ENCODE measurements around the gene RIPPLY3. TPM values are rescaled to one million over a fixed set of nuclear protein-coding genes. Genes with fewer than 3 reads are reported as not detected.
A peak's percentile ranks its signal among the peaks of the same experiment; 100 is the strongest.

RIPPLY3 gene, protein sequence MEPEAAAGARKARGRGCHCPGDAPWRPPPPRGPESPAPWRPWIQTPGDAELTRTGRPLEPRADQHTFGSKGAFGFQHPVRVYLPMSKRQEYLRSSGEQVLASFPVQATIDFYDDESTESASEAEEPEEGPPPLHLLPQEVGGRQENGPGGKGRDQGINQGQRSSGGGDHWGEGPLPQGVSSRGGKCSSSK
- total RNA-seq (2014; rRNA removed; shearing (Covaris generic)) = not detected in 2 replicates

DNA sequence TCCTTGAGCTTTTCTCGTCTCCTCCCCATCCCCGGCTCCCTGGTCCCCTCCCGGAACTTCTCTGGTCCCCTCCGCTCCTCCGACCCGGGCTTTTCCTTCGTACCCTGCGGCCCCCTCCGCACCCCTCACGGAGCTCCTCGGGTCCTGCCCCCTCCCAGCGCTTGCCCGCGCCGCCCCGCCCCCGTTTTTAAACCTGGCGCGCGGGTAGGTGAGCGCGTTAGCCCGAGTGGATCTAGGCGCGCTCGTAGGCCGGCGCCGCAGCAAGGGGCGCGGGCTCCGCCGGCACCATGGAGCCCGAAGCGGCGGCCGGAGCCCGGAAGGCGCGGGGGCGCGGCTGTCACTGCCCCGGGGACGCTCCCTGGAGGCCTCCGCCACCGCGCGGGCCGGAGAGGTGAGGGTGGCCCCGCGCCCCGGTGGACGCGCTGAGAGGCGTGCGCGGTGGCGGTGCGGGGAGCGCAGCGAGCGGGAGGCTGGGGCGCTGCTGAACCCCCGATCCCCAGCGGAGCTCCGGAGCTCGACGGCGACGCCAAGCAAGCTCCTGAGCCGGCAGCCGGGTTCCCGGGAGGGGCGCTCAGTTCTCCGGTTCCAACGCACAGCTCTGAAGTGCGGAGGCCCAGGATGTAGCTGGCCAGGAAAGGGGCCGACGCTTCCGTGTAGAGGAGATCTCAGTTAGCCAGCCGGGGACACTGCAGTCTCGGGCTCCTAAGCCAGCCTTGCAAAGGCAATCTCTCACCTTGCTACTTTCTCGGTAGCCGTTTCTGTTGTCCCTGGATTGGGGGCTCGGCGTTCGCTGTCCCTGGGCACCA is at the start of gene RIPPLY3:
Gene RIPPLY3, plus strand, starts transcription at position 217 of the 806 bp plus-strand sequence. Its CDS starts 71 bp downstream, at position 288.
- DNase-seq (ENCODE audit: low spot score) = no peak

DNA sequence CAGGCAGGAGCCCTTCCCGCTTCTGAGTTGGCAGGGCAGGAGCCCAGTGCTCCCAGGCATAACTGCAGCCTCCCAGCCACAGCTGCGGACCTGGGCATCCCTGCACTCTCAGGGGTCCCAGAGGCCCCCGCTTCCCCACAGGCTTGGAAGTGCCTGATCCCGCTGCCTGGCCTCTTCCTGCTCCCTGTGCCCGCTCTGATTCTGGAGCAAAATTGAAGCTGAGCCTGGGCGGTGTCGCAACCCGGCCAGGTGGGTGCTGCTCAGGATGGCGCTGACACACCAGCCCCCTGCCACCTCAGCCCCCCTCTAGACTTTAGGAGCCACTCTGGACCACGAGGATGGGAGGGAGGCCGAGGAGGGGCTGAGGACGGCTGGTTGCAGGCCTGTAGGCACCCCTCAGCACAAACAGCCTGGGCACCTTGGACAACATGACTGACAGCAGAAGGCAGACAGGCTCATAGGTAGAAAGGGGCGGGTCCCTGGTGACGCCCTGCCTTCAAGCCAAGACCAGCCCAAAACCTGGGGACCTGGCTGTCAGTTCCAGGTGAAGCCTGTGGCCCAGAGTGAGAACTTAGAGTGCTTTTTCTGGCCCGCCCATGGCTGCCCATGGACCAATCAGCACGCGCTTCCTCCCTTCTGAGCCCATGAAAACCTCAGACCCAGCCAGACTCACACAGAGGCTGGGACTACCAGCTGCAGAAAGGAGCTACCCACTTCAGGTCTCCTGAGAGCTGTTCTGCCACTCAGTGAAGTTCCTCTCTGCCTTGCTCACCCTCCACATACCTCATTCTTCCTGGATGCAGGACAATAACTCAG is 47.3 kb upstream of the RIPPLY3 start:
- no peak for DNase-seq (ENCODE audit: low spot score)

DNA sequence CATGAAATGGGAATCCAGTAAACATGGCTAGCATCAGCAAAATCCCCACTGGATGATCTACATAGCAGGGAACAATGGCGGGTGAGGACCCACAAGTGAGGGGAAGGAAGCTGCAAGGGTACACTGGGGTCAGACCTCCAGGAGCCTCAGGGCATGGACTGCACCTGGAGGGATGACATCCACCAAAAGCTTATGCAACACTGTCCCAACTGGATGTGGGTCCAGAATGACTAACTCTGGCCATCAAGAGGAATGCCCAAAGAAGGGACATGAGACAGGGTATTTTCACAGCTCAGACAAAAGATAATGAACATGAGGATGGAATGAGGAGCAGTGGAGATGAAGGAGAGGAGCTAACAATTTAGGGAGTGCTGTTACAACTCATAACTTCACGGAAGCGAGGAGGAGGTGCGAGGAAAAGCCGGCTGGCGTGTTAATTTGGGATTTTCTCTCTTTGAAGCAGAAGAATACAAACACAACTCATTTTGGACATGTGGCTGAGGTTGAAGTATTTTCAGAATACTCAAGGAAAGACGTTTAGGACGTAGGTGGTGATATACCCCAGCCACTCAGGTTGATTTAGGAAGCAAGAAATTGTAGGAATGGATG is 45.7 kb upstream of the RIPPLY3 start:
- DNase-seq (ENCODE audit: low spot score) = no peak

DNA sequence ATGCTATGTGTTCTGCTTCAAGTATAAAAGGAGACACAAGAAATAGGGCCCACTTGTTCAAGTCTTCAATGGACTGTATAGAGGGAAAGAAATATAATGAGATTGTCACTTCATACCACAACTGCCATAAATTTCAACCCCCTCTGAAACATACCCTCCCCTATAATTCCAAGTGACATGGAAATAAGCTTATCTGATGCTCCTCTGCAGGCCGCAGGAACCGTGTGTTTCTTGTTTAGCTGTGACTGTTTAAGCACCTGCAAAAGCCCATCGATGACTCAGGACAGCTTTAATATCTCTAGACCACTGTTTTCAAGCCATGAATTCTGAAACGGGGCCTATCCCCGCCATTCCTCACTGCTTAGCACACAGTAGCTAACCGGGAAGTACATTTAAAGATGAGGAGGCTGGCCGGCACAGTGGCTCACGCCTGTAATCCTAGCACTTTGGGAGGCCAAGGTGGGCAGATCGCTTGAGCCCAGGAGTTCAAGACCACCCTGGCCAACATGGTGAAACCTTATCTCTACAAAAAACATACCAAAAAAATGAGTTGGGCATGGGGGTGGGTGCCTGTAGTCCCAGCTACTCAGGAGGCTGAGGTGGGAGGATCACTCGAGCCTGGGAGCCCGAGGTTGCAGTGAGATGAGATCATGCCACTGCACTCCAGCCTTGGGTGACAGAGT is 44.3 kb upstream of the RIPPLY3 start:
- no peak for DNase-seq (ENCODE audit: low spot score)

DNA sequence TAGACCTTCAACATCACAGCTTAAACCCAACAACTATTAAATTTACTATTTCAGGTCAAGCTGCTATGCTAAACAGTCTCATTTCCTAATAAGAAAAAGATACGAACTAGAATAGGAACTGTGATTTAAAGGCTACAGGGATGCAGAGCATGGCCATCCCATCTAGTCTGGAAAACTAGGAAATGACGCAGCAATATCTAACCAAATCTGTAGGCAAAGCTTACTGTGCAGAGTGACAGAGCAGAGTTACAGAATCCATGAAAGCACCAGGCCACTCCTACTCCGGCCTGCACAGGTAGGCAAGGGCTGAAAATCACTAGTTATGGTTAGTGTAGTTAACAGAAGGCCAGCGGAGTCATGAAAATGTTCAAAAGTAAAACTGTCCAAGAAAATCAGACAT is 42.1 kb upstream of the RIPPLY3 start:
- DNase-seq (ENCODE audit: low spot score) = no peak

DNA sequence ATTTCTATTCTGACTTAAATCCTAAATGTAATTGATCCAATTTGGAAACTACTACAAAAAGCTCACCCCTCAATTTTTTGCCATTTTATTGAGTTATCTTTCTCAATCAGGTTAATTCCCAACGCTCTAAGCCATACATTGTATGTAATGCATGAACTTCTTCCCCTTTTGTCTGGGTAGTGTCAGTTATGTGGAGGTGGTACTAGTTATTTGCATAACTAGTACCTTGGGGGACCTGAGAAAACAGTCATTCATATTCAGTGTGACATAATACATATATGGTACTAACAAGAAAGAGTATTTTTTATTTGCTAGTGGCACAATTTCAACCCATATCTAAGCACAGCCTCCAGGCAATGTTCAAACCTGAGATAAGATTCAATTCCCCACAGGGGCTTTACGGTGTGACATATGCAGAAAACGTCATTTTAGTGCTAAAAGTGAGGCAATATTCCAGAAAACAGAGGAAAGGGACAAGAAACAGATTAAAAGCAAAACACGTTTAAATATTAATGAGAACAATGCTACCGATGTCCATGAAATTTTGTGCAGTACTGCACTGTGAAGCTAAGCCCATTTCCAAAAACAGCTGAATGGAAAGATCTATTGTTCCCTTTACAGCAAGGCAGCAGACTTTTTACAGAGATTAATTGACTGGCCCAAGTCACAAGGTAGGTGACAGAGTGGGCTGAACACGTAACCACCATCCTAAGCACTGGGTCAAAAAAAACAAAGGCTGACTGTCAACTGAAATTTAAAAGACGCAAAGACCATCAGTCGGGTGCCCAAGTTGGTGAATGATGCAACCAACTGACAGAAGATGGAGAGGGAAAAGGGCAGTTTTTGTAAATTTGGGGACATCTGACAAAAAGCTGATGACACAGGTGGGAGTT is 41.4 kb upstream of the RIPPLY3 start:
- DNase-seq (ENCODE audit: low spot score) = no peak

DNA sequence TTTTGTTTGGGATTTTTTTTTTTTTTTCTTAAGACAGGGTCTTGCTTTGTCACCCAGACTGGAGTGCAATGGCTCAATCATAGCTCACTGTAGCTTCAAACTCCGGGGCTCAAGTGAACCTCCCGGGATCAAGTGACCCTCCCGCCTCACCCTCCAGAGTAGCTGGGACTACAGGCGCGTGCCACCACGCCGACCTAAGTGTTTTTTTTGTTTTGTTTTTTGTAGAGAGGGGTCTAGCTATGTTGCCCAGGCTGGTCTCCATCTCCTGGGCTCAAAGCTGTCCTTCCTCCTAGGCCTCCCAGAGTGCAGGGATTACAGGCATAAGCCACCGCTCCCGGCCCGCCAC is 40.8 kb upstream of the RIPPLY3 start:
- peak; percentile 3 for DNase-seq (ENCODE audit: low spot score)

DNA sequence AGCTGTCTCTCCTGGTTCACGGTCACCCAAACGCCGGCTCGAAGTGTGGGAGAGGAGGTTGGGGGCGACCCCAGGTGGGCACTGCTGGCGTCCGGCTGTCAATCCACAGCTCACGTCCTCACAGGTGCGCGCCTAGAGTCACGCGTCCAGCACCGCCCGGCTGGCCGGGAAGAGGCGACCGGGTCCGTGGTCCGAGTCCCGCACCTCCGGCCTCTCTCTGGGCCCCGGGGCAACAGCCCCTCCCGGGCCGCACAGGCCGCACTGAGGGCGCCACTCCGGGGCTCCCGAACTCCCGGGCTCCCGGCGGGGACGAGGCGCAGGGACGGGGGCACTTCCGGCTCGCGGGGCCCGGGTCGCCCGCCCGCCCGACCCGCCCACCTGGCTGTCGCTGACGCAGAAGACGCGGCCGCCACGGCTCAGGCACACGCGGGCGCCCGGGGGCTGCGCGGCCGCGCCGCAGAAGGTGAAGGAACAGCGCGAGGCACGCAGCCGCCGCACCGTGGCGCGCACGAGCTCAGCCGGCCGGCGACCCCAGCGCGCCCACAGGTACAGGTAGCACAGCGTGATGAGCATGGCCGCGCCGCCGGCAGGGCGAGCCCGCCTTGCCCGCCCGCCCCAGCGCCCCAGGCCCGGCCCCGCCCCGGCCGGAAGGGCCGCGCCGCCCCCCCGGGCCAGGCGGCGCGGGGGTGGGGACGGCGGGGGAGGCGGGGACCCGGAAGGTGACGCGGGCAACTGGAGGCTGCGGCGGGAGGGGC is 40.3 kb upstream of the RIPPLY3 start, which contains the start of gene HLCS:
Gene HLCS, minus strand, starts transcription at position 604 of the 755 bp plus-strand sequence. Its CDS starts 31 bp downstream, at position 573.
- peak; percentile 63 for DNase-seq (ENCODE audit: low spot score)

DNA sequence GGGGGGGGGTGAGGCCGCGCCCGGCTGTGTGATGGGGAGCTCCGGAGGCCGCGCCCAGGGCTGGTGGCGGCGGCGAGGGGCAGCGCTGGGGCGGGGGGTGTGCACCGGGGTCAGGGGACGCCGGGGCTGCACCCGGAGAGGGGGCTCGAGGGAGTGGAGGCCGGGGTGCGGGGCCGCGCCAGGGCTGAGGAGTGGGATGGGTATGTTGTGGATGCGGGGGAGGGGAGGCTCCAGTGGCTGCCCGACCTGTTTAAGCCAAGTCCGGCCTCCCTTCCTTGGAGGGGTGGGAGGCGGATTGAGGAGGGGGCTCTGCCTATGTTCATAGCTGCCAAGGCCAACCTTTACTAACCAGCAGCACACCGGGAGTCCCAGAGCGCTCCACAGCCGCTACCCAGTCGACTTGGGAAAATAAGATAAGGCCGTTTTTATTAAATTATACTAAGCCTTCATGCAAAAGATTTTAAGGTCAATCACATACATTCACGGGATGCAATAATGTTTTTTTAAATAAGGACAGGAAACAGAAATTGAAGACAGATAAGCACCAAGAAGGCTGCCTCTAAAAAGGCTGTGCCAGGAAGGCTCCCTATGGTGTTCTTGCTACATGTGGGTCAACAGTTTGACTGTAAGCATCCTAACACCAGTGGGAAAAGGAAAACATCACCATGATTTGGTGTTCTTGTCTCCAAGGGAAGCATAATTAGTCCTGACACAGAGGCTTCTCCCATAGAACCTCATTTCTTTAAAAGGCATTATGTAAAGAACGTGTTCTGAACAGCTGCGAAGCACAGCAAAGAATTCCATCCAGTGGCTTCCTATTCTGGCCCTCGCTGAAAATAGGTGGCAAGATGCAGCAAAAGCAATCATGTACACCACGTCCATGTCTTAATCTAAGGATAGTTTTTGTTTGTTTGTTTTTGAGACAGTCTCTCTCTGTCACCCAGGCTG is 39.4 kb upstream of the RIPPLY3 start:
- peak; percentile 7 for DNase-seq (ENCODE audit: low spot score)

DNA sequence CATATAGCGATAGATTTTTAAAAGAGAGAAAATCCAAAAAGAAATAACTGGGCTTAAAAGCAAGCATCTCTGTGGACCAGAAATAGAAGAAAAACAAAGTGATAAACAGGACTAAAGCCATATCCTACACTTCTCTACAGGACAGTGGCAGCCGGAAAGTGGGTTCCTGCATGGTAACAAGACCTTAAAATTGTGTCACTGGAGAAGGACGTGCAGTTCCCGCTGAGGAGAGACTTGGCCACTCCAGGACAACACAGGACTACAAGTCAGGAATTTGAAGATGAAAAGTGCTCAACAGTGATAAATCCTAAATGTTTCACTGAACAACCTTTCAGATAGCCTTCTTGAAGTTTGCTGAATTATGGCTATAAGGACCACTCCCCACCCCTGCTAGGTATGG is 38.1 kb upstream of the RIPPLY3 start:
- no peak for DNase-seq (ENCODE audit: low spot score)

DNA sequence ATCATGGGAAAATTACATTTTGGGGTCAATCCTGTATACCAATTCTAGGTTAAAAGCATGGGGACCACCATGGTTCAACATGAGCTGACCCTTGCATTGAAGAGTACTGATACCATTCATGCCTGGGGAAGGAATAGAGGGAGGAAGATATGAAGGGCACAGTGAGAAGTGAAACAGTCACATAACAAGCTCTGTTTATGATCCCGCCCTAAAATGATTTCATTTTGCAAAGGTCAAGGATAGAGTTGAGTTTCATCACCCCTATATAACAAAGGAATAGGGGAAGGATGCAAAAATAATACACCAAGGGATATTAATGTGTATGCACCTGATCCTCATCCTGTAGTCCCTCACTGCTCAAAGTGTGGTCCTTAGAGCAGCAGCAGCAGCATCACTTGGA is 37.5 kb upstream of the RIPPLY3 start:
- no peak for DNase-seq (ENCODE audit: low spot score)

DNA sequence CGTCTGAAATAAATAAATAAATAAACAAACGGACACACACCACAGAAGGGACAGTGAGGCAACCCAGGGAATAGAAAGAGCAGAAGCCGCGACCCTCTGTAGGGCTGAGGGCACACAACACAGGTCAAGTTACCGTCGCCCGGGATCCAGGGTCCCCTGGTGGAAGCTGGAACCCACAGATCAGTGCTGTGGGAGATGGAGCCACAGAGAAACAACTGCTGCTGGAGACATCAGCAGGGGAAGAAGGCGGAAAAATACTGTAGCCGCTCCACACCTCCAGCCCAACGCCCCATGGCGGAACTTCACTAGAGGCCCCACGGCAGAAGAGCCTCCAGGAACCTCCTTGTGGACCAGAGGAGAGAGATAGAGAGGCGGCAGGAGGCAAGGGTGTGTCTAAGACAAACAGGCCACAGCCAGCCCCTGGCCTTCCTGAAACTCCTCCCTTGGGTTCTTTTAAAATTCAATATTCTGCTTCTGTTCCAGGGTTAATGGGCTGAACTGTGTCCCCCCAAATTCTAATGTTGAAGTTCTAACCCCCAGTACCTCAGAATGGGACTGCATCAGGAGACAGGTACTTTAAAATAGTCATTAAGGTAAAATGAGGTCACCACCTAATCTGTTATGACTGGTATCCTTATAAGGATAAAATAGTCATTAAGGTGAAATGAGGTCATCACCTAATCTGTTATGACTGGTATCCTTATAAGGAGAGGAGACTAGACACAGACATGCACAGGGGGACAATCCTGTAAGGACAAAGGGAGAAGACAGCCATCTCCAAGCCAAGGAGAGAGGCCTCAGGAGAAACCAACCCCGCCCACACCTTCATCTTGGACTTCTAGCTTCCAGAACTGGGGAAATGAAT is 32.3 kb upstream of the RIPPLY3 start:
- peak; percentile 9 for DNase-seq (ENCODE audit: low spot score)

DNA sequence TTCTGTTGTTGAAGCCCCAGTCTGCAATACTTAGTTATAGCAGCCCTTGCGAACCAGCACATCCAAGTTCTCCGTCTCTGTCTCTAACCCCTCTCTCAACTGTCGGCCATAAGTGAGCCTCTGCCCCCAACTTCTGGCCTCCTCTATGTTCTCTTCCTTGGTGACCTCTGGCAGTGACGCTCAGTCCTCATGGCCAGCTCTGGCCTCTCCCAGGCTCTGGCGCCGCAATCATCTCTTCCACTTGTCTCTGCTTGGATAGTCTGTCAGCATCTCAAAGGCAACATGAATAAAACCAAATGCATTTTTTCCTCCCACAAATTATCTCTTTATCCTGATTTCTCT is 31.7 kb upstream of the RIPPLY3 start:
- DNase-seq (ENCODE audit: low spot score) = no peak

DNA sequence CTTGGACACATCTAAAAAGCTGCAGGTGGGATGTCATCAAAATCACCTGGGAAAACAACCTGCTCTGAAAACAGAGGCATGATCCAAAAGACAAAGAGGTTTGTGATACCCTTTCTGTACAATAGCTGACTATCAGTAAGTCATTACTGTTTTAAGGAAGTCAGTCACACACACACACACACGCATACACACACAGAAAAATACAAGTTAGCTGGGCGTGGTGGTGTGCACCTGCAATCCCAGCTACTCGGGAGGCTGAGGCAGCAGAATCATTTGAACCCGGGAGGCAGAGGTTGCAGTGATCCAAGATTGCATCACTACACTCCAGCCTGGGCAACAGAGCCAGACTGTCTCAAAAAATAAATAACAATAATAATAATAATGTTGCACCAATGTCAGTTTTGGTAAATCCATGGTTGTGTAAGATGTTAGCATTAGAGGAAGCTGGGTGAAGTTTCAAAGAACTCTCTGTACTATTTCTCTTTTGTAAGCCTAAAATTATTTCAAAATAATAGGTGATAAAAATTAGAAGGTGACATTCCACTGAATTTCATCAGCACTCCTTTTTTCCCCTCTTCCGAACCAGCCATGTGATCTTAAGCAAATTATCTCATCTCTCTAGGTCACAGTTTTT is 30.2 kb upstream of the RIPPLY3 start:
- no peak for DNase-seq (ENCODE audit: low spot score)

DNA sequence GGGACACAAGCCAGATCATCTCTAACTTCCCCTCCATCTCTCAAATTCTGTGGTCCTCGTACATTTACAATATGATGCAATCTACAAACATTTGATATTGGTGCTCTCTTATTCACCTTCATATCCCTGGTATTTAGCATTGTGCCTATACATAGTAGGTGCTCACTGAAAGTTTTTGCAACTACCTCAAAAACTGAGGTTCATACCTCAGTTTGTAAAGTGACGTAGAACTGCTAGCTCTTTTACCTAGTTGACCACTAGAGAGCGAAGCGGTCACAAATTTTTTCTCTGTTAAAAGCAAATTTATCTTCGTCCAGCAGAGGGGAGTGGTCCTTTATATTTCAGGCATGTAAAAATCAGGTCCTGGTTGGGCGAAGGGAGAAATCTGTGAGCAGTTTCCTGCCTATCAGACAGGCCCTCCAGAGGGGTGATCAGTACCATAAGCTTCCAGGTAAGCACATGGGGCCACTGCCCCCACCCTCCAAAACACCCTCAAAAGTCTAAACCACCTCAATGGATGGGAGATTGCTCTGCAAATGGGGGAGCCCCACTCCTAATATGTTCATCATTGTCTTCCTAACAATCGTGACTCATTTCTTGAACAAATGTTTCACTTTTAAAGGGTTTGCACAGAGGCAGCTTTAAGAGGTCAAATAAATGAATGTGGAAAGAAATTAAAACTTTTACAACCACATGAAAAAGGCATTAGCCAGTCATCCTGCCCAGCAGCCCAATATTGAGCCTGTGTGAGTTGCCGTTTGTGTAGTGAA is 29.4 kb upstream of the RIPPLY3 start:
- peak; percentile 68 for DNase-seq (ENCODE audit: low spot score)
